MCF 10A (cell line): ENCODE data around the gene TRAPPC5. TPM values are rescaled to one million over a fixed set of nuclear protein-coding genes. Genes with fewer than 3 reads are reported as not detected.
"Not testable (repeated sequence)": the region's sequence is repeated elsewhere in the genome, so short reads cannot be mapped to it uniquely, and the experiment has no call there.

ENCODE experiments used
- BruUV-seq: library from RNA; stranded (reverse); fragments of 400-500 nt; replicated peaks from 2 replicates; lab custom pipeline; 2021; lab: Mats Ljungman, UMichigan
- CTCF ChIA-PET: fragments of 300-600 bp; sonication (Branson Sonifier 250); formaldehyde crosslinking; extraction: SDS; loops from one replicate; lab custom pipeline; 2021; ENCODE audit warnings: antibody characterized with exemption, inconsistent platforms; lab: Yijun Ruan, JAX
- POLR2A ChIA-PET: fragments of 300-600, 350-650 bp; sonication (Branson Sonifier 250); formaldehyde crosslinking; extraction: SDS; loops from one replicate; lab custom pipeline; 2020; ENCODE audit warnings: antibody characterized with exemption, inconsistent platforms; lab: Yijun Ruan, JAX
- DNase-seq: peaks from one replicate; pipeline ENCODE4 v3.0.0-alpha.2; 2018; ENCODE audit not compliant: unreplicated experiment
- H3K27ac Mint-ChIP-seq: one replicate; pipeline ENCODE4 v1.8.0; 2022; ENCODE audit warnings: mild to moderate bottlenecking, low read depth, mixed read lengths; ENCODE audit not compliant: unreplicated experiment
- H3K27me3 Mint-ChIP-seq: one replicate; pipeline ENCODE4 v1.8.0; 2022; ENCODE audit warnings: mixed read lengths; ENCODE audit not compliant: insufficient read depth, unreplicated experiment
- H3K36me3 Mint-ChIP-seq: one replicate; pipeline ENCODE4 v1.8.0; 2022; ENCODE audit warnings: mild to moderate bottlenecking, moderate library complexity, mixed read lengths; ENCODE audit not compliant: insufficient read depth, unreplicated experiment
- H3K4me1 Mint-ChIP-seq: one replicate; pipeline ENCODE4 v1.8.0; 2022; ENCODE audit warnings: mixed read lengths; ENCODE audit not compliant: insufficient read depth, unreplicated experiment
- H3K4me3 Mint-ChIP-seq: one replicate; pipeline ENCODE4 v1.8.0; 2022; ENCODE audit warnings: mild to moderate bottlenecking, moderate library complexity, mixed read lengths; ENCODE audit not compliant: unreplicated experiment
- H3K9me3 Mint-ChIP-seq: one replicate; pipeline ENCODE4 v1.8.0; 2022; ENCODE audit warnings: mixed read lengths; ENCODE audit not compliant: unreplicated experiment
- intact Hi-C: fragments of 100-400 bp; cut with micrococcal nuclease; formaldehyde crosslinking; loops from 2 replicates; pipeline ENCODE4 v1.14.1; 2022
- total RNA-seq: library from RNA; stranded (reverse); gene quantifications from 2 replicates; pipeline ENCODE4 v1.2.3, GENCODE V29; 2022
- TF ChIP-seq, protein P1 (sequence below): fragments of 200-600 bp; IDR thresholded peaks from one replicate; pipeline ENCODE4 v1.8.0; 2022; ENCODE audit warnings: antibody characterized with exemption, mild to moderate bottlenecking; ENCODE audit not compliant: unreplicated experiment

Gene TRAPPC5
- total RNA-seq, 1 experiment from 2014 or later = 123 TPM

DNA sequence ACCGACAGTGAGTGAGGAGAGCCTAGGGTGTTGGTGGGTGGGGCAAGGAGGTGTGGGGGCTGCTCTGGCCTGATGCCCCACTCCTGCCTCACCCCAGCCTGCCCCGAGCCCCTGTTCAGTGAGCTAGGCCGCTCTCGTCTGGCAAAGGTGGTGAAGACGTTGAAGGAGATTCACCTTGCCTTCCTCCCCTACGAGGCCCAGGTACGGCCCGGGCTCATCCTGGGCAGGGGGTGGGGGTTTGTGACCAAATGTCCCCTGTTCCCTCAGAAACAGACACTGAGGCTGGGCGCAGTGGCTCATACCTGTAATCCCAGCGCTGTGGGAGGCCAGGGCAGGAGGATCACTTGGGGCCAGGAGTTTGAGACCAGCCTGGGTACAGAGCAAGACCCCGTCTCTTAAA, 39.8 kb upstream of the TRAPPC5 start:
- no peak for DNase-seq
- POLR2A ChIA-PET = no interaction called here
- no peaks in the 10 kb centered on the region for H3K27me3 Mint-ChIP-seq
- H3K4me1 Mint-ChIP-seq = peaks cover 5% of the 10 kb centered on the region
- no peaks in the 10 kb centered on the region for H3K9me3 Mint-ChIP-seq
- no peak overlapping the region for H3K27ac Mint-ChIP-seq
- CTCF ChIA-PET = interaction anchor here (0.5 to 2.0 kb wide), 4 partner anchors 10 to 263 kb away, joined by 3 to 11 read pairs (median 4); no protein-coding TSS in a partner anchor
- intact Hi-C loops = no loop called here
- no TSS peak for BruUV-seq
- peaks cover 12% of the 10 kb centered on the region for H3K36me3 Mint-ChIP-seq
- TF ChIP-seq, protein P1, sequence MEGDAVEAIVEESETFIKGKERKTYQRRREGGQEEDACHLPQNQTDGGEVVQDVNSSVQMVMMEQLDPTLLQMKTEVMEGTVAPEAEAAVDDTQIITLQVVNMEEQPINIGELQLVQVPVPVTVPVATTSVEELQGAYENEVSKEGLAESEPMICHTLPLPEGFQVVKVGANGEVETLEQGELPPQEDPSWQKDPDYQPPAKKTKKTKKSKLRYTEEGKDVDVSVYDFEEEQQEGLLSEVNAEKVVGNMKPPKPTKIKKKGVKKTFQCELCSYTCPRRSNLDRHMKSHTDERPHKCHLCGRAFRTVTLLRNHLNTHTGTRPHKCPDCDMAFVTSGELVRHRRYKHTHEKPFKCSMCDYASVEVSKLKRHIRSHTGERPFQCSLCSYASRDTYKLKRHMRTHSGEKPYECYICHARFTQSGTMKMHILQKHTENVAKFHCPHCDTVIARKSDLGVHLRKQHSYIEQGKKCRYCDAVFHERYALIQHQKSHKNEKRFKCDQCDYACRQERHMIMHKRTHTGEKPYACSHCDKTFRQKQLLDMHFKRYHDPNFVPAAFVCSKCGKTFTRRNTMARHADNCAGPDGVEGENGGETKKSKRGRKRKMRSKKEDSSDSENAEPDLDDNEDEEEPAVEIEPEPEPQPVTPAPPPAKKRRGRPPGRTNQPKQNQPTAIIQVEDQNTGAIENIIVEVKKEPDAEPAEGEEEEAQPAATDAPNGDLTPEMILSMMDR = no peak
- H3K4me3 Mint-ChIP-seq = no peak overlapping the region

DNA sequence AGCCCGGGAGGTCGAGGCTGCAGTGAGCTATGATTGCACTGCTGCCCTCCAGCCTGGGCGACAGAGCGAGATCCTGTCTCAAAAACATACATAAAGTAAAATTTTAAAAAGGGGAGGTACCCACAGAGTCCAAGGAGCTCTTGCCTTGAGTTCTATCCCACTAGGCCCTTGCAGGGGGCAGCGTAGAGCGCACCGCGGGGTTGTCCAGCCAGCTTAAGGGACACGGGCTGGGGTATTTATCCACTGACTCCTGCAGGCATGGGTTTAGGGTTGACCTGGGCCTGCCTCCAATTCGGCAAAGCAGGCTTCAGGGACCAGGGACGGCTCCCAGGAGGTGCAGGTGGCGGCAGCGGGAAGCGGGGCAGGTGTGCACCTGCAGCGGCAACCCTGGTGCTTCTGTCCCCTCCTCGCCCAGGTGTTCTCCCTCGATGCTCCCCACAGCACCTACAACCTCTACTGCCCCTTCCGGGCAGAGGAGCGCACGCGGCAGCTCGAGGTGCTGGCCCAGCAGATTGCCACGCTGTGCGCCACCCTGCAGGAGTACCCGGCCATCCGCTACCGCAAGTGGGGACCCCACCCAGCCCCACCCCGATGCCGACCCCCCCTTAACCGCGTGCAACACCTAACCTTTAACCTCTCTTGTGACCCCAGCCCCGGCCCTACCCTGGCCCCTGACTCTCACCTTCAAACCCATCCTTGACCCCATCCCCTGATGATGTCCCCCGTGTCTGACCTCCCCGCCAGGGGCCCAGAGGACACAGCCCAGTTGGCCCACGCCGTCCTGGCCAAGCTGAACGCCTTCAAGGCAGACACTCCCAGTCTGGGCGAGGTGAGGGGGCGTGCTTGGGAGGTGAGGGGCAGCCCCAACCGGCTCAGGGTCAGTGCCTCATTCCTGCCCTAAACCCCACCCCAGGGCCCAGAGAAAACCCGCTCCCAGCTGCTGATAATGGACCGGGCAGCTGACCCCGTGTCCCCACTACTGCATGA, 39.0 kb upstream of the TRAPPC5 start:
- ChIA-PET POLR2A (no interaction called here), CTCF (interaction anchor here (0.5 to 2.0 kb wide), 5 partner anchors 9 to 39 kb away, joined by 3 to 11 read pairs (median 4); partner anchors contain the start of gene TRAPPC5)
- Mint-ChIP-seq H3K4me3 (no peak overlapping the region), H3K9me3 (no peaks in the 10 kb centered on the region), H3K4me1 (peaks cover 5% of the 10 kb centered on the region), H3K27me3 (no peaks in the 10 kb centered on the region), H3K36me3 (peaks cover 12% of the 10 kb centered on the region), H3K27ac (no peak overlapping the region)
- intact Hi-C loops = no loop called here
- BruUV-seq = no TSS peak
- no peak for DNase-seq
- TF ChIP-seq, protein P1 = no peak

DNA sequence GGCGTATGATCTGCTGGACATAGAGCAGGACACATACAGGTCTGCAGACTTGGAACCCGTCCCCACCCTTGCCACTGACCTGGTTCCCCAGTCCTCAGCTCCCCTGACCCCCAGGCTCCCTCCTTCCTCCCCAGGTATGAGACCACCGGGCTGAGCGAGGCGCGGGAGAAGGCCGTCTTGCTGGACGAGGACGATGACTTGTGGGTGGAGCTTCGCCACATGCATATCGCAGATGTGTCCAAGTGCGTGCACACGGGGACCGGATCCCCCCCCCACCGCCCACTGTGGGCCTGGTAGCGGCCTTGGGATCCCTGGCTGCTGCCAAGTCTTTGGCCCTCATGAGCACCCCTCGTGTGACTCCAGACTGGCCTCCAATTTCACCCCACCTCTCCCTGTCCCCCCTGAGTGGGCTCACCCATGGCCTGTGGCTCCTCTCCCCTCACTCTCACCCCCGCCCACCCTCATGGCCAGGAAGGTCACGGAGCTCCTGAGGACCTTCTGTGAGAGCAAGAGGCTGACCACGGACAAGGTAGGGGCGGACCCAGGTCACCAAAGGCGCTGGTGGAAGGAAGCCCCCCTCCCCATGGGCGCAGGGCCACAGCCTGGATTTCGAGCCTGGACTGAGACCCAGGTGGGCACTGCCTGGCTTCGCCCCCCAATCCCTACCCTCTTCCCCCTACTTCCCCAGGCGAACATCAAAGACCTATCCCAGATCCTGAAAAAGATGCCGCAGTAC, 38.2 kb upstream of the TRAPPC5 start:
- ChIA-PET CTCF (interaction anchor here (0.5 to 2.0 kb wide), 3 partner anchors 8 to 38 kb away, joined by 3 to 11 read pairs (median 4); partner anchors contain the start of gene TRAPPC5), POLR2A (no interaction called here)
- no peaks in the 10 kb centered on the region for H3K9me3 Mint-ChIP-seq
- no peaks in the 10 kb centered on the region for H3K27me3 Mint-ChIP-seq
- no TSS peak for BruUV-seq
- H3K27ac Mint-ChIP-seq = no peak overlapping the region
- TF ChIP-seq, protein P1 = no peak
- intact Hi-C loops = no loop called here
- H3K4me1 Mint-ChIP-seq = peaks cover 5% of the 10 kb centered on the region
- no peak for DNase-seq
- no peak overlapping the region for H3K4me3 Mint-ChIP-seq
- H3K36me3 Mint-ChIP-seq = peaks cover 15% of the 10 kb centered on the region

DNA sequence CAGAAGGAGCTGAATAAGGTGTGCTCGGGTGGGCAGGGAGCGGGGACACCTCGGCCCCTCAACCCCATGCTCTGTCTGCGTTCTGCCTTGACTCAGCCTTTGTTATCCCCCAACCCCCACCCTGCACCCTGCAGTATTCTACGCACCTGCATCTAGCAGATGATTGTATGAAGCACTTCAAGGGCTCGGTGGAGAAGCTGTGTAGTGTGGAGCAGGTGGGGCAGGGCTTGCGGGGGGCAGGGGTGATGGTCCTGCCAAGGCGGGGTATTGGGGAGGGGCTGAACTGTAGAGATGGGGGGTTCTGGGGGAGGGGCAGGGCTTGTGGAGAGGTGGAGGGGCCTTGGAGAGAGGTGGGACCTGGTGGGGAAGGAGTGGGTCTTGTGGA, 37.6 kb upstream of the TRAPPC5 start:
- TF ChIP-seq, protein P1 = no peak
- H3K9me3 Mint-ChIP-seq = no peaks in the 10 kb centered on the region
- H3K27ac Mint-ChIP-seq = no peak overlapping the region
- peaks cover 19% of the 10 kb centered on the region for H3K36me3 Mint-ChIP-seq
- H3K27me3 Mint-ChIP-seq = no peaks in the 10 kb centered on the region
- H3K4me1 Mint-ChIP-seq = peaks cover 5% of the 10 kb centered on the region
- no peak for DNase-seq
- BruUV-seq = no TSS peak
- ChIA-PET POLR2A (no interaction called here), CTCF (interaction anchor here (1.6 kb wide), 1 partner anchor 9 kb away, joined by 4 read pairs; no protein-coding TSS in a partner anchor)
- H3K4me3 Mint-ChIP-seq = no peak overlapping the region
- intact Hi-C loops = no loop called here

DNA sequence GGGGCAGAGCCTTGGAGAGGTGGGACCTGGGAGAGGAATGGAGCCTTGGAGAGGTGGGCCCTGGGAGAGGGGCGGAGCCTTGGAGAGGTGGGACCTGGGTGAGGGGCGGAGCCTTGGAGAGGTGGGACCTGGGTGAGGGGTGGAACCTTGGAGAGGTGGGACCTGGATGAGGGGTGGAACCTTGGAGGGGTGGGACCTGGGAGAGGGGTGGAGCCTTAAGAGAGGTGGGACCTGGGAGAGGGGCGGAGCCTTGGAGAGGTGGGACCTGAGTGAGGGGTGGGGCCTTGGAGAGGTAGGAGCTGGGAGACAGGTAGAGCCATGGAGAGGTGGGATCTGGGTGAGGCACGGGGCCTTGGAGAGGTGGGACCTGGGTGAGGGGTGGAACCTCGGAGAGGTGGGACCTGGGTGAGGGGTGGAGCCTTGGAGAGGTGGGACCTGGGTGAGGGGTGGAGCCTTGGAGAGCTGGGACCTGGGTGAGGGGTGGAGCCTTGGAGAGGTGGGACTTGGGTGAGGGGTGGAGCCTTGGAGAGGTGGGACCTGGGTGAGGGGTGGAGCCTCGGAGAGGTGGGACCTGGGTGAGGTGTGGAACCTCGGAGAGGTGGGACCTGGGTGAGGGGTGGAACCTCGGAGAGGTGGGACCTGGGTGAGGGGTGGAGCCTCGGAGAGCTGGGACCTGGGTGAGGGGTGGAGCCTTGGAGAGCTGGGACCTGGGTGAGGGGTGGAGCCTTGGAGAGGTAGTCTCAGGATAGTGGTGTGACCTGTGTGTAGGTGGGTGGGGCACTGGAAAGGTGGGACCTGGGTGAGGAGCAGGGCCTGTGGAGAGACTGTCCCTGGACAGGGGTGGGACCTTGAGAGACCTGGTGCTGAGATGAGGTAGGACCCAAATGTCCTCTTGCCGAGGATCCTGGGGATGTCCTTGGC, 36.7 kb upstream of the TRAPPC5 start:
- not testable (repeated sequence) for H3K9me3 Mint-ChIP-seq

More for the DNA sequence above, 36.7 kb upstream of the TRAPPC5 start:
- H3K4me1 Mint-ChIP-seq, H3K27ac Mint-ChIP-seq, H3K4me3 Mint-ChIP-seq, BruUV-seq, H3K27me3 Mint-ChIP-seq, intact Hi-C loops: not testable (repeated sequence)
- ChIA-PET CTCF (interaction anchor here (0.6 kb wide), 1 partner anchor 9 kb away, joined by 5 read pairs; no protein-coding TSS in a partner anchor), POLR2A (interaction anchor here (1.1 kb wide), 1 partner anchor 25 kb away, joined by 3 read pairs; the partner anchor contains the start of gene RETN)
- DNase-seq = peak; percentile 43
- H3K36me3 Mint-ChIP-seq = peaks cover 20% of the 10 kb centered on the region
